Measurements from ENCODE around the gene PAPPA. TPM values are rescaled to one million over a fixed set of nuclear protein-coding genes. Genes with fewer than 3 reads are reported as not detected.

PAPPA gene
- polyA plus RNA-seq, 4 donors, result 4.1 to 7.6 (median 4.3) TPM

GRCh38 chr9:116271991-116272390 lies 118.4 kb downstream of the PAPPA start:
- no peak for DNase-seq (ENCODE audit: low read depth in 4 of 4, low spot score in 3 of 4)

GRCh38 chr9:116274293-116274692 lies 120.7 kb downstream of the PAPPA start:
- DNase-seq (ENCODE audit: low read depth in 4 of 4, low spot score in 3 of 4), result no peak

GRCh38 chr9:116275418-116276195 lies 122.0 kb downstream of the PAPPA start:
- no peak for DNase-seq (ENCODE audit: low read depth in 4 of 4, low spot score in 3 of 4)

- DNase-seq (ENCODE audit: low read depth in 4 of 4, low spot score in 3 of 4), result no peak
Observed at GRCh38 chr9:116276196-116276493, 122.6 kb downstream of the PAPPA start.

GRCh38 chr9:116276651-116277121 lies 123.1 kb downstream of the PAPPA start:
- no peak for DNase-seq (ENCODE audit: low read depth in 4 of 4, low spot score in 3 of 4)

- DNase-seq (ENCODE audit: low read depth in 4 of 4, low spot score in 3 of 4), result no peak
Observed at GRCh38 chr9:116278326-116278725, 124.7 kb downstream of the PAPPA start.

GRCh38 chr9:116279230-116279629 lies 125.6 kb downstream of the PAPPA start:
- no peak for DNase-seq (ENCODE audit: low read depth in 4 of 4, low spot score in 3 of 4)

GRCh38 chr9:116280529-116280928 lies 126.9 kb downstream of the PAPPA start:
- no peak for DNase-seq (ENCODE audit: low read depth in 4 of 4, low spot score in 3 of 4)

GRCh38 chr9:116282597-116282996 lies 129.0 kb downstream of the PAPPA start:
- no peak for DNase-seq (ENCODE audit: low read depth in 4 of 4, low spot score in 3 of 4)

- no peak for DNase-seq (ENCODE audit: low read depth in 4 of 4, low spot score in 3 of 4)
Observed at GRCh38 chr9:116284518-116284917, 130.9 kb downstream of the PAPPA start.

- no peak for DNase-seq (ENCODE audit: low read depth in 4 of 4, low spot score in 3 of 4)
Observed at GRCh38 chr9:116285320-116285719, 131.7 kb downstream of the PAPPA start.

GRCh38 chr9:116286297-116286696 lies 132.7 kb downstream of the PAPPA start:
- DNase-seq (ENCODE audit: low read depth in 4 of 4, low spot score in 3 of 4), result peak in 2 of 4 donors; percentile 28 to 62

- no peak for DNase-seq (ENCODE audit: low read depth in 4 of 4, low spot score in 3 of 4)
Observed at GRCh38 chr9:116287721-116288120, 134.1 kb downstream of the PAPPA start.

GRCh38 chr9:116288658-116289057 lies 135.1 kb downstream of the PAPPA start:
- no peak for DNase-seq (ENCODE audit: low read depth in 4 of 4, low spot score in 3 of 4)

GRCh38 chr9:116297346-116297745 lies 143.8 kb downstream of the PAPPA start:
- DNase-seq (ENCODE audit: low read depth in 4 of 4, low spot score in 3 of 4), result no peak

GRCh38 chr9:116298249-116298648 lies 144.7 kb downstream of the PAPPA start:
- DNase-seq (ENCODE audit: low read depth in 4 of 4, low spot score in 3 of 4), result no peak

GRCh38 chr9:116298878-116299391 lies 145.3 kb downstream of the PAPPA start:
- DNase-seq (ENCODE audit: low read depth in 4 of 4, low spot score in 3 of 4), result no peak

GRCh38 chr9:116300360-116300870 lies 146.8 kb downstream of the PAPPA start:
- no peak for DNase-seq (ENCODE audit: low read depth in 4 of 4, low spot score in 3 of 4)

GRCh38 chr9:116303270-116303669 lies 149.7 kb downstream of the PAPPA start:
- DNase-seq (ENCODE audit: low read depth in 4 of 4, low spot score in 3 of 4), result no peak

GRCh38 chr9:116303886-116304538 lies 150.4 kb downstream of the PAPPA start:
- DNase-seq (ENCODE audit: low read depth in 4 of 4, low spot score in 3 of 4), result no peak

GRCh38 chr9:116304761-116305160 lies 151.2 kb downstream of the PAPPA start:
- no peak for DNase-seq (ENCODE audit: low read depth in 4 of 4, low spot score in 3 of 4)

GRCh38 chr9:116308076-116308475 lies 154.5 kb downstream of the PAPPA start:
- no peak for DNase-seq (ENCODE audit: low read depth in 4 of 4, low spot score in 3 of 4)
